Spleen (tissue), 11 donors: ENCODE measurements around the gene SPTBN2. TPM values are rescaled to one million over a fixed set of nuclear protein-coding genes. Genes with fewer than 3 reads are reported as not detected.

Source experiments
- DNase-seq: peaks from one replicate; pipeline ENCODE4 v3.0.0-alpha.2; 2020
- H3K27ac ChIP-seq, 8 donors: fragments of 200-600 bp; sonication (generic) in 7 of 8; 1 replicate in 4 of 8; 2 replicates in 4 of 8; pipeline versions ENCODE4 v1.5.0 to v1.8.0; 2016 to 2021; ENCODE audit warnings: inconsistent platforms in 4 of 8, mild to moderate bottlenecking in 4 of 8, moderate library complexity in 1 of 8
- H3K27me3 ChIP-seq, 7 donors: fragments of 200-600 bp; sonication (generic) in 6 of 7; replicated peaks in 1 of 7; 1 replicate in 4 of 7; 2 replicates in 3 of 7; pipeline versions ENCODE4 v1.5.0 to v1.8.0; 2016 to 2021; ENCODE audit warnings: inconsistent platforms in 3 of 7, mild to moderate bottlenecking in 1 of 7
- H3K36me3 ChIP-seq, 6 donors: fragments of 200-600 bp; sonication (generic) in 5 of 6; 1 replicate in 4 of 6; 2 replicates in 2 of 6; pipeline versions ENCODE4 v1.5.0 to v1.8.0; 2016 to 2021; ENCODE audit warnings: inconsistent platforms in 2 of 6
- H3K4me1 ChIP-seq, 6 donors: fragments of 200-600 bp; sonication (generic) in 5 of 6; 1 replicate in 3 of 6; 2 replicates in 3 of 6; pipeline versions ENCODE4 v1.5.0 to v1.8.0; 2016 to 2021; ENCODE audit warnings: inconsistent platforms in 3 of 6
- H3K4me3 ChIP-seq, 8 donors: fragments of 200-600 bp; sonication (generic) in 7 of 8; 1 replicate in 4 of 8; 2 replicates in 4 of 8; pipeline versions ENCODE4 v1.5.0 to v1.8.0; 2016 to 2021; ENCODE audit warnings: inconsistent platforms in 4 of 8, mild to moderate bottlenecking in 4 of 8, moderate library complexity in 2 of 8
- H3K9me3 ChIP-seq, 8 donors: fragments of 200-600 bp; sonication (generic) in 7 of 8; 1 replicate in 4 of 8; 2 replicates in 4 of 8; pipeline versions ENCODE4 v1.5.0 to v1.8.0; 2016 to 2021; ENCODE audit warnings: inconsistent platforms in 4 of 8
- CTCF ChIP-seq, 11 experiments: fragments of 200-600 bp in 7 of 11; fragments of 450-650 bp in 4 of 11; sonication (generic) in 4 of 11; IDR thresholded peaks in 8 of 11; conservative IDR thresholded peaks in 3 of 11; 1 replicate in 7 of 11; 2 replicates in 4 of 11; pipeline versions ENCODE4 v1.4.0 to v1.8.0; 2016 to 2021; ENCODE audit warnings: antibody characterized with exemption in 11 of 11, inconsistent platforms in 4 of 11, mild to moderate bottlenecking in 1 of 11
- POLR2A ChIP-seq, 3 donors: fragments of 450-650 bp; IDR thresholded peaks; one replicate each; pipeline ENCODE4 v1.5.1; 2017; ENCODE audit warnings: antibody characterized with exemption in 3 of 3, mild to moderate bottlenecking in 1 of 3
- POLR2AphosphoS5 ChIP-seq, 3 donors: sonication (generic); formaldehyde crosslinking; IDR thresholded peaks; one replicate each; pipeline ENCODE4 v1.5.1; 2017; ENCODE audit warnings: antibody characterized with exemption in 3 of 3
- WGBS, 5 donors: extraction: QIAGEN DNeasy Blood & Tissue Kit in 3 of 5; methylation state at CpG; one replicate each; pipeline versions ENCODE4 v1.1.5 to v1.1.7; 2013 to 2018; 5-methylcytosine and 5-hydroxymethylcytosine counted together
- intact Hi-C: fragments of 100-400 bp; cut with DNase I; formaldehyde crosslinking; loops from one replicate; pipeline ENCODE4 v1.15.0; 2023; ENCODE audit warnings: low total_unique reads
- polyA plus RNA-seq, 3 donors: library from polyadenylated mRNA; stranded (reverse); fragments of 200-250 nt; gene quantifications; one replicate each; pipeline ENCODE4 v1.2.1, GENCODE V29; 2013
- total RNA-seq, 7 donors: library from RNA; depleted of rRNA in 3 of 7; stranded (reverse); fragments of >200 nt in 3 of 7; fragmentation: NEBNext Ultra II Directional in 4 of 7; extraction: Animal tissue kit (Norgen Biotek cat#: 25700) in 4 of 7; gene quantifications; one replicate each; pipeline versions ENCODE4 v1.1.0 to v1.2.1, GENCODE V29; 2016 to 2021
- donor health status: healthy with polysubstance abuse.
- donor health status: DM: no; HTN: no; CAD: no; lungs with moderate emphysema.
- donor health status: DM: no; HTN: no; CAD: no.
- donor health status: Bipolar disorder and iron deficiency.
- donor health status: healthy.
- donor health status: DM: no; HTN: no; CAD: no.
- donor health status: DM: yes; HTN: yes; CAD: no.

SPTBN2 gene
- total and polyA plus RNA-seq, 10 donors = 0.61 to 5.1 (median 3.7) TPM

- Histone ChIP-seq H3K4me1 (peaks cover 19 to 86% (median 33%) of the 10 kb centered on the region in 6 donors), H3K27ac (no peak overlapping the region), H3K9me3 (no peaks in the 10 kb centered on the region), H3K27me3 (no peaks in the 10 kb centered on the region), H3K4me3 (no peak overlapping the region), H3K36me3 (peaks cover 0 to 57% (median 27%) of the 10 kb centered on the region in 6 donors)
- intact Hi-C loops = no loop called here
- 78 to 86% (median 84%) methylated on average over 5 of the region's 5 CpGs for WGBS, 5 donors
- TF ChIP-seq POLR2AphosphoS5 (IDR thresholded peaks at IDR 0.05) (peak in 1 of 3 donors; percentile 12), POLR2A (IDR thresholded peaks at IDR 0.05) (no peak), CTCF (IDR thresholded peaks at IDR 0.05 in 8 of 11, conservative IDR thresholded peaks at IDR 0.05 in 3 of 11) (no peak)
- DNase-seq = no peak
Measured at GRCh38 chr11:66670816-66671215, 58.2 kb downstream of the SPTBN2 start.

DNA sequence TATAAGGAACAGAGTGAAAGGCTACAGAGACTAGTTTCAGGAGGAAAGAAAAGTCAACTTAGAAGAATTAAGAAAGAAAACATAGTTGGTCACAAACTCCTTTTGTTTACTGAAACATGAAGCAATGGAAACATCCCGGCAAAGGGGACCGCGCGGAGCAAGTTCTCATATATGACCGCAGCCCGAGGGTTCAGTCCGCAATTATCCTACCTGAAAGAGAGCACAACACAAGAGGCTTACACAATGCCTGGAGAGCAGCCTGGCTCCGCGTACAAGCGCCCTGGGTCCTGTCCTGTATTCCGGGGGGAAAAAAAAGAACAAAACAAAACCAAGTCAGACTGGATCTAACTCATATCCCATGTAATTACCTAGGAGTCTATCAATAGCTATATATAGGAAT is 63.6 kb downstream of the SPTBN2 start:
- Histone ChIP-seq H3K4me3 (no peak overlapping the region), H3K4me1 (peaks cover 0 to 53% (median 19%) of the 10 kb centered on the region in 6 donors), H3K36me3 (peaks cover 0 to 100% (median 56%) of the 10 kb centered on the region in 6 donors), H3K9me3 (no peaks in the 10 kb centered on the region), H3K27ac (no peak overlapping the region), H3K27me3 (no peaks in the 10 kb centered on the region)
- no peak for DNase-seq
- 93 to 96% (median 95%) methylated on average over 11 of the region's 11 CpGs for WGBS, 5 donors
- intact Hi-C loops = no loop called here
- TF ChIP-seq CTCF (IDR thresholded peaks at IDR 0.05 in 8 of 11, conservative IDR thresholded peaks at IDR 0.05 in 3 of 11) (no peak), POLR2AphosphoS5 (IDR thresholded peaks at IDR 0.05) (peak in 1 of 3 donors; percentile 8)

DNA sequence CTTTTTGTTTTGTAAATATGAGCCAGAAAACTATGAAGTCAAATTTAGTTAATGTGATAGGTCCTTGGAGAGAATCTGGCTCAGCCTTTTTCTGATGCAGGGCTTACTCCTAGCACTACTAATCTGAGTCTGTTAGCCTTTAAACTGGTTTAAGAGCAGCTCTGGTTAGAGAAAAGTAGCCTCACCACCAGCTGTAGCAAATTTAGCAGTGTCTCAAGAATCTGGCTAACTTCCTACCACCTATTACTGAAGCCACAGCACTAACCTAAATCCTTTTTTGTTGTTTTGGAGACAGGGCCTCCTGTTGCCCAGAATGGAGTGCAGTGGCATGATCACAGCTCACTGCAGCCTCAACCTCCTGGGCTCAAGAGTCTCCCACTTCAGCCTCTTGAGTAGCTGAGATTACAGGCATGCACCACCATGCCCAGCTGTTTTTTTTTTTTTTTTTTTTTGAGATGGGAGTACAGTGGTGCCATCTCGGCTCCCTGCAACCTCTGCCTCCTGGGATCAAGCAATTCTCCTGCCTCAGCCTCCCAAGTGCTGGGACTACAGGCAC is 65.2 kb downstream of the SPTBN2 start:
- peaks cover 0 to 98% (median 54%) of the 10 kb centered on the region in 6 donors for H3K36me3 ChIP-seq
- 84 to 100% (median 92%) methylated on average over 1 of the region's 1 CpG for WGBS, 5 donors
- no peaks in the 10 kb centered on the region for H3K9me3 ChIP-seq
- H3K4me1 ChIP-seq = peaks cover 0 to 67% (median 32%) of the 10 kb centered on the region in 6 donors
- H3K4me3 ChIP-seq = no peak overlapping the region
- no peak overlapping the region for H3K27ac ChIP-seq
- TF ChIP-seq POLR2A (IDR thresholded peaks at IDR 0.05) = no peak
- no peak for TF ChIP-seq POLR2AphosphoS5 (IDR thresholded peaks at IDR 0.05)
- no peak for TF ChIP-seq CTCF (IDR thresholded peaks at IDR 0.05 in 8 of 11, conservative IDR thresholded peaks at IDR 0.05 in 3 of 11)
- DNase-seq = no peak
- no peaks in the 10 kb centered on the region for H3K27me3 ChIP-seq
- intact Hi-C loops = no loop called here

GRCh38 chr11:66659763-66660162 is 69.3 kb downstream of the SPTBN2 start:
- Histone ChIP-seq H3K27ac (peak overlapping the region in 5 of 8 donors; percentile 19 to 58 (median 45)), H3K4me1 (peaks cover 0 to 46% (median 28%) of the 10 kb centered on the region in 6 donors), H3K27me3 (no peaks in the 10 kb centered on the region), H3K4me3 (no peak overlapping the region), H3K36me3 (peaks cover 0 to 98% (median 39%) of the 10 kb centered on the region in 6 donors), H3K9me3 (no peaks in the 10 kb centered on the region)
- intact Hi-C loops = no loop called here
- no peak for DNase-seq
- TF ChIP-seq POLR2AphosphoS5 (IDR thresholded peaks at IDR 0.05) (no peak), CTCF (IDR thresholded peaks at IDR 0.05 in 8 of 11, conservative IDR thresholded peaks at IDR 0.05 in 3 of 11) (no peak), POLR2A (IDR thresholded peaks at IDR 0.05) (no peak)
- 25 to 44% (median 36%) methylated on average over 2 of the region's 2 CpGs for WGBS, 5 donors
